ENCODE measurements around the gene CD34.

- no peak for TF ChIP-seq POLR2A (IDR thresholded peaks at IDR 0.05)
- no peak for TF ChIP-seq CTCF (IDR thresholded peaks at IDR 0.05)
- TF ChIP-seq POLR2AphosphoS5 (IDR thresholded peaks at IDR 0.05): no peak
These were observed 34.8 kb downstream of the CD34 start for GRCh38 chr1:207876131-207876530.
